ENCODE results near the gene KBTBD13.

The KBTBD13 gene

DNA sequence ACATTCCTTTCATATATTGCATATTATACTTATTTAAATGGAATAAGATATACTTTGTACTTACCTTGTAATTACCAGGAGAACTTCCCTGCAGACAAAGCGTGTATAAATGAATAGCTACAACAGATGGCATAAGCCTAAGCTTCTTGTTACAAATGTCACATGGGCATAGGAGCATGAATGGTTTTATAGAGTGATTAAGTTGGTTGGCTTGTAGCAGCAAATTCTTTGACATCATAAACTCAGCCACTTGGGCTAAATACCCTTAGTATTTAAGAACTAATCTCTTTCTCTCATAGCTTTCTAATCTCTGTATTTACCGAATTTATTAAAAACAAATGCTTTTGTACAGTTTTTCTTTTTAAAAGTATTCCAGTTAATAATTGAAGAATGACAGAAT is 38.5 kb downstream of the KBTBD13 start, which contains the start of gene UBAP1L:
Gene UBAP1L, minus strand, starts transcription at position 115 of the 400 bp plus-strand sequence. CDS start 8,985 bp downstream, outside the sequence.
- DNase-seq (ENCODE audit: low spot score) = no peak

DNA sequence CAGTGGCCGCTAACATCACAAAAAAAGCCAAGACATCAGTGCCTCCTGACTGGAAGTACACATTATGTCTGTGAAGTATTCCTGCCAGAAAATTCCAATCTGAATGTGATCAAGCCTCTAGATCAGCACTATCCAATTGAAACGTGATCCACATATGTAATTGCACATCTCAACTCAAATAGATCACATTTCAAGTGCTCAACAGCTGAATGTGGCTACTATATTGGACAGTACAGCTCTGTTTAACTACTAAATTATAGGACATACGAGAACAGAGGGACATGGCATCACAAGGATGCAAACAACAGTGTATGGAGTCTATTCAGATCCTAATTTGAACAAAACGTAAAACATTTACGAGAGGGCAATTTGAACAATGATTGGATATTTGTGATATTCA is 39.0 kb downstream of the KBTBD13 start:
- no peak for DNase-seq (ENCODE audit: low spot score)

All from germinal center (tissue), 1 donor.